GM12875 (cell line): ENCODE measurements around the gene FANCC.

ENCODE experiments used
- H3K4me3 ChIP-seq: one replicate; pipeline ENCODE4 v1.5.1; 2011; ENCODE audit warnings: low read depth, low read length, control low read depth
- CTCF ChIP-seq: IDR thresholded peaks from 2 replicates; pipeline ENCODE4 v1.5.1; 2011; ENCODE audit warnings: low read depth, mild to moderate bottlenecking, control low read depth, inconsistent platforms, low read length, moderate library complexity, borderline replicate concordance; ENCODE audit not compliant: insufficient read depth

The FANCC gene

GRCh38 chr9:95171596-95171995 lies 145.9 kb downstream of the FANCC start:
- TF ChIP-seq CTCF, result no peak
- H3K4me3 ChIP-seq, result no peak overlapping the region

- H3K4me3 ChIP-seq, result no peak overlapping the region
- no peak for TF ChIP-seq CTCF
These were observed 146.5 kb downstream of the FANCC start for GRCh38 chr9:95171001-95171400.

GRCh38 chr9:95167998-95168397 lies 149.5 kb downstream of the FANCC start:
- H3K4me3 ChIP-seq, result no peak overlapping the region
- peak; percentile 80 for TF ChIP-seq CTCF

- TF ChIP-seq CTCF, result no peak
These were observed 152.5 kb downstream of the FANCC start for GRCh38 chr9:95165004-95165403.

GRCh38 chr9:95157481-95158151 lies 159.9 kb downstream of the FANCC start:
- H3K4me3 ChIP-seq, result no peak overlapping the region
- no peak for TF ChIP-seq CTCF

More at GRCh38 chr9:95165004-95165403, 152.5 kb downstream of the FANCC start:
- H3K4me3 ChIP-seq, result no peak overlapping the region

GRCh38 chr9:95156074-95156473 lies 161.4 kb downstream of the FANCC start:
- no peak overlapping the region for H3K4me3 ChIP-seq
- no peak for TF ChIP-seq CTCF

GRCh38 chr9:95155220-95155619 lies 162.3 kb downstream of the FANCC start:
- TF ChIP-seq CTCF, result no peak
- no peak overlapping the region for H3K4me3 ChIP-seq
